H7 (cell line): ENCODE results near the gene DTNBP1. TPM values are rescaled to one million over a fixed set of nuclear protein-coding genes. Genes with fewer than 3 reads are reported as not detected.

Experiments used
- DNase-seq: peaks from one replicate; pipeline ENCODE4 v3.0.0; 2012
- H3K27me3 ChIP-seq: 2 replicates; pipeline ENCODE4 v1.6.0; 2011; ENCODE audit warnings: mild to moderate bottlenecking, low read length; ENCODE audit not compliant: control insufficient read depth, insufficient read depth
- H3K36me3 ChIP-seq: replicated peaks from 2 replicates; pipeline ENCODE4 v1.5.1; 2011; ENCODE audit warnings: low read length; ENCODE audit not compliant: control insufficient read depth, insufficient read depth
- H3K4me3 ChIP-seq: 2 replicates; pipeline ENCODE4 v1.5.1; 2011; ENCODE audit warnings: low read depth, mild to moderate bottlenecking, control low read depth, low read length, moderate library complexity; ENCODE audit not compliant: insufficient read depth
- total RNA-seq: library from RNA; depleted of rRNA; stranded (reverse); fragments of >200 nt; shearing (Covaris generic); gene quantifications from 2 replicates; pipeline ENCODE4 v1.2.3, GENCODE V29; 2014

DTNBP1 gene
- total RNA-seq, 1 experiment from 2014 or later = 3.7 TPM

- no peaks in the 10 kb centered on the region for H3K36me3 ChIP-seq
- H3K4me3 ChIP-seq = no peak overlapping the region
- H3K27me3 ChIP-seq = no peaks in the 10 kb centered on the region
- DNase-seq = no peak
Measured at GRCh38 chr6:15538106-15538505, 124.7 kb downstream of the DTNBP1 start.

DNA sequence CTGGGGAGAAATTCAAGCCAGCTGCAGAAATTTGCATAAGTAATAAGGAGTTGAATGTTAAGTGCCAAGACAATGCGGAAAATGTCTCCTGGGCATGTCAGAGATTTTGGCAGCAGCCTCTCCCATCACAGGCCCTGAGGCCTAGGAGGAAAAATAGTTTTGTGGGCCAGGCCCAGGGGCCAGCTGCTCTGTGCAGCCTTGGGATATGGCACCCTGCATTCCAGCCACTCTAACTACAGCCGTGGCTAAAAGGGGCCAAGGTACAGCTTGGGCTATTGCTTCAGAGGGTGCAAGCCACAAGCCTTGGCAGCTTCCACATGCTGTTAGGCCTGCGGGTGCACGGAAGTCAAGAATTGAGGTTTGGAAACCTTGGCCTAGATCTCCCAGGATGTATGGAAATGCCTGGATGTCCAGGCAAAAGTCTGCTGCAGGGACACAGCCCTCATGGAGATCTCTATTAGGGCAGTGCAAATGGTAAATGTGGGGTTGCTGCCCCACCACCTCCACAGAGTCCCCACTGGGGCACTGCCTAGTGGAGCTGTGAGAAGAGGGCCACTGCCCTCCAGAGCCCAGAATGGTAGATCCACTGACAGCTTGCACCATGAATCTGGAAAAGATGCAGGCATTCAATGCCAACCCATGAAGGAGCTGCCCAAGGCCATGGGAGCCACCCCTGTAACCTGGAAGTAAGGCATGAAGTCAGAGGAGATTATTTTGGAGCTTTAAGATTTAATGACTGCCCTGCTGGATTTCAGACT lies 126.5 kb downstream of the DTNBP1 start:
- DNase-seq = no peak
- H3K36me3 ChIP-seq = no peaks in the 10 kb centered on the region
- no peak overlapping the region for H3K4me3 ChIP-seq

GRCh38 chr6:15535495-15536197 lies 127.2 kb downstream of the DTNBP1 start:
- no peak for DNase-seq
- Histone ChIP-seq H3K4me3 (no peak overlapping the region), H3K27me3 (no peaks in the 10 kb centered on the region), H3K36me3 (no peaks in the 10 kb centered on the region)

More for the DNA sequence above, 126.5 kb downstream of the DTNBP1 start:
- no peaks in the 10 kb centered on the region for H3K27me3 ChIP-seq

- Histone ChIP-seq H3K27me3 (no peaks in the 10 kb centered on the region), H3K4me3 (no peak overlapping the region), H3K36me3 (no peaks in the 10 kb centered on the region)
- DNase-seq = no peak
Measured at GRCh38 chr6:15534974-15535373, 127.9 kb downstream of the DTNBP1 start.

GRCh38 chr6:15533379-15534026 lies 129.3 kb downstream of the DTNBP1 start:
- DNase-seq = no peak
- Histone ChIP-seq H3K36me3 (no peaks in the 10 kb centered on the region), H3K27me3 (no peaks in the 10 kb centered on the region), H3K4me3 (no peak overlapping the region)

- no peak overlapping the region for H3K4me3 ChIP-seq
- H3K36me3 ChIP-seq = no peaks in the 10 kb centered on the region
- no peaks in the 10 kb centered on the region for H3K27me3 ChIP-seq
- no peak for DNase-seq
Measured at GRCh38 chr6:15531973-15532372, 130.9 kb downstream of the DTNBP1 start.

DNA sequence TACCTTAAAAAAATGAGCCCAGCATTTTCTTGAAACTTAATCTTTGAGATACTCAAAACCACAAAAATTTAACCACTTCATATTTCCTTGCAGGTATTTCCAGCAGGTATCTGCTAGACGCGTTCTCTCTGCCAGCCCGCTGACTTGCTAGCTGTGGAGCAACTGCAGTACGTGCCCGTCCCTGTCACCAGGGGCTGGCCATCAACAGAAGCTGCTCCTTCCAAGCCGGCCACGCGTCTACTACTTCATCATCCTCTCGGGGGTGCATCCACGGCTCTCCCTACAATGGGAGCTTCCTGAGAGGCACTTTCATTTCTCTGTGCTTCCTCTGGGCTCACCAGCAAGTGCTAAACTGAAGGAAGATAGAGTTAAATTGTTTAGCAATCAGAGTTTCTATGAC lies 132.4 kb downstream of the DTNBP1 start:
- Histone ChIP-seq H3K4me3 (no peak overlapping the region), H3K27me3 (no peaks in the 10 kb centered on the region), H3K36me3 (no peaks in the 10 kb centered on the region)
- no peak for DNase-seq

DNA sequence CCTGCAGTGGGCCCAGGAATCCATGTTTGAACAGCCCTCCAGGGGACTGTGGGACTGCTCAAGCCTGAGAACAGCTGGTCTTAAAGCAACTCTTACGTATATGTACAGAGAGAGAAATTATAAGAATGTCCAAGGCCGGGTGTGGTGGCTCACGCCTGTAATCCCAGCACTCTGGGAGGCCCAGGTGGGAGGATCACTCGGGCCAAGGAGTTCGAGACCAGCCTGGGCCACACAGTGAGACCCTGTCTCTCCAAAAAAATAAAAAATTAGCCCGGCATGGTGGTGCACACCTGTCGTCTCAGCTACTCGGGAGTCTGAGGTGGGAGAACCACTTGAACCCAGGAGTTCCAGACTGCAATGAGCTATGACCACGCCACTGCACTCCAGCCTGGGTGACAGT lies 134.0 kb downstream of the DTNBP1 start:
- 0 out of 2 replicates have a peak, but pooled peaks cover 1% of the 10 kb centered on the region for H3K36me3 ChIP-seq
- H3K4me3 ChIP-seq = no peak overlapping the region
- no peaks in the 10 kb centered on the region for H3K27me3 ChIP-seq
- DNase-seq = no peak

GRCh38 chr6:15527838-15528617 lies 134.8 kb downstream of the DTNBP1 start:
- DNase-seq = no peak
- no peak overlapping the region for H3K4me3 ChIP-seq
- H3K36me3 ChIP-seq = 0 out of 2 replicates have a peak, but pooled peaks cover 1% of the 10 kb centered on the region
- no peaks in the 10 kb centered on the region for H3K27me3 ChIP-seq

GRCh38 chr6:15526212-15526701 lies 136.6 kb downstream of the DTNBP1 start:
- Histone ChIP-seq H3K4me3 (no peak overlapping the region), H3K27me3 (no peaks in the 10 kb centered on the region), H3K36me3 (peaks cover 7% of the 10 kb centered on the region)
- DNase-seq = peak; percentile 42

DNA sequence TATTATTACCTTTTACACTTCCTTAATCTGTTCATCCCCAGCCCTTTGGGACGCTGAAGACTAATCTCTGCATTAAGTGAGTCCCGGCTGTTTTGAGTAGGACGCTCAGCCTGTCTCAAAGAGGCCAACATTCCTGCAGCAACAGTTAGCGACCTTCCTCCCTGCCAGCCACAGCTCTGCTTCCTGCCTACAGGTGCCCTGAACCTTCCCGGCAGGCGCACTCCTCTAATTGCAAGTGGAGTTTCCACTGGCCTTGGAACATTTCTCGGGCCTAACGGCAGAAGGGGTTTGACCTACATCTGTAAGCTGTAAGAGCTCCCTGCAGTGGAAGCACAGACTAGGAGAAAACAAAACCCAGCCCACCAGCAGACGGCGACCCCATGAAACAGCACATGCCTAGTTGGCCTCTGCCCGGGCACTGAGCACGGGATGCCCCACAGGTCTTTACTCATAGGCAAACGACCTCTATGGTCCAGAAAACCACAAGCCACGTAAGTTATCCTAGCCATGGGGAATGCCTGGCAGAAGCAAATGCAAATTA lies 137.9 kb downstream of the DTNBP1 start:
- Histone ChIP-seq H3K27me3 (no peaks in the 10 kb centered on the region), H3K36me3 (peaks cover 11% of the 10 kb centered on the region), H3K4me3 (no peak overlapping the region)
- no peak for DNase-seq

DNA sequence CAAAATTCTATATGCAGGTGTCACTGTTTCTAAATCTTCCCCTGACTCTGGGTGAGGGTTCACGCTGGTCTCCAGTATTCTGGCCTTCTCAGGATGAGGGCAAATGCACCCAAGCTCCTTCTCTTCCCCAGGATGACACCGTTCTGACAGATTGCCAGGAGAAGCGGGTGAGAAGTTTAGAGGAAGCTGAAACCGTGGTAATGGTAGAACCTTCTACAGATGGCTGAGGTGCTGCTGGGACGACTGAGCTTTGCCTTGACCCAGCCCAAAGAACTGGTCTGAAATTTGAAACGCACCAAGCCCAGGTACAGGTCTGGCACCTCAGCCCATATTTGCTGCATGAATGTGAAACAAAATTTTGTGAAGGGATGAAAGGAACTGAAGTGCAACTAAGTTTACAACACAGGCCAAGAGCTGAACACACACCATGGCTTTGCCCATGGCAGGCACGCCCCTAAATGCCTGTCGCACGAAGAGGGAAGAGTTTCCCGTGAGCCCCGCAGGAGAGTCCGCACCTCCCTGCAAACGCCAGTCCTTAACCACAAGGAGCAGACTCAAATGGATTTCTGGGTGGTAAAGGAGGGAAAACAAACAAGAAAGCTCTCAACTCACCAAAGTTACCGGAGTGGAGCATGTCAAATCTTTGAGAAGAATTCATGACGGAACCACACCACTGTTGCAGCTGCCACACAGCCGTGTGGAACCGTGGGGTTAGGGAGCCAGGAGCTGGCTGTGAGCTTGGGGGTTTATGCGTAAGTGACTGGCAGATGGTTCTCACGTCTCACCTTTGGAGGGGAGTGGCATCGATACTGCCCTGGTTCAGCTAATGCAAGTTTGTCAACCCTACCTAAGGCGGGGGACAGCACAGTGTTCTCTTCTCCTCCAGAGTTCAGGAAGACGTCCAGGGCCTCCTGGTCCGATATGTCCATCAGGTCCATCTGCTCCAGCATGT lies 138.9 kb downstream of the DTNBP1 start:
- DNase-seq = peak; percentile 40
- Histone ChIP-seq H3K4me3 (no peak overlapping the region), H3K36me3 (peaks cover 20% of the 10 kb centered on the region), H3K27me3 (no peaks in the 10 kb centered on the region)

GRCh38 chr6:15522856-15523529 lies 139.8 kb downstream of the DTNBP1 start:
- DNase-seq = peak; percentile 53
- Histone ChIP-seq H3K27me3 (no peaks in the 10 kb centered on the region), H3K4me3 (no peak overlapping the region), H3K36me3 (peaks cover 23% of the 10 kb centered on the region)
